Measurements from ENCODE around the gene ZDHHC12.

The ZDHHC12 gene

GRCh38 chr9:128712451-128713410 lies 11.2 kb downstream of the ZDHHC12 start:
- no peak overlapping the region for H2AK5ac ChIP-seq (ENCODE audit: low read depth, low read length)
- H3K4me2 ChIP-seq (ENCODE audit: insufficient read depth, low read length, poor library complexity, severe bottlenecking): peak overlapping the region; percentile 11
- no peak overlapping the region for H3K4ac ChIP-seq (ENCODE audit: low read length)
- no peak overlapping the region for H3K27ac ChIP-seq (replicated peaks; ENCODE audit: low read length)
- H3K9ac ChIP-seq (ENCODE audit: low read depth, low read length, poor library complexity): peak overlapping the region; percentile 81
- H3K9me3 ChIP-seq (replicated peaks in 1 of 2; ENCODE audit: control insufficient read depth in 2 of 2, insufficient read depth in 1 of 2, low read depth in 1 of 2, low read length in 2 of 2): no peaks in the 10 kb centered on the region
- H2BK5ac ChIP-seq (ENCODE audit: low read length): peak overlapping the region; percentile 53
- no peak for DNase-seq (ENCODE audit: low spot score)
- peak overlapping the region; percentile 31 for H3K23ac ChIP-seq (ENCODE audit: low read depth, low read length, poor library complexity)
- no peaks in the 10 kb centered on the region for H3K79me1 ChIP-seq (ENCODE audit: low read depth, low read length)
- H4K8ac ChIP-seq (ENCODE audit: low read depth, low read length): no peak overlapping the region
- no peak overlapping the region for H3K14ac ChIP-seq (ENCODE audit: low read length)
- H2BK15ac ChIP-seq (ENCODE audit: low read length): no peak overlapping the region
- no peaks in the 10 kb centered on the region for H3K27me3 ChIP-seq (ENCODE audit: control insufficient read depth in 3 of 3, insufficient read depth in 3 of 3, low read depth in 1 of 3, low read length in 3 of 3)
- H2BK120ac ChIP-seq (ENCODE audit: low read depth, low read length): no peak overlapping the region
- no peak overlapping the region for H3K18ac ChIP-seq (ENCODE audit: low read length)
- no peaks in the 10 kb centered on the region for H3K4me1 ChIP-seq (ENCODE audit: control insufficient read depth in 2 of 2, insufficient read depth in 1 of 2, low read depth in 1 of 2, low read length in 2 of 2)
- no CpG with 5 or more reads among the region's 26 CpGs for WGBS, 2 donors (ENCODE audit: extremely low coverage in 2 of 2, insufficient read length in 2 of 2, insufficient replicate concordance in 1 of 2)
- H3K36me3 ChIP-seq (replicated peaks in 1 of 2; ENCODE audit: control insufficient read depth in 2 of 2, insufficient read depth in 2 of 2, low read length in 2 of 2): peaks cover 12 to 61% of the 10 kb centered on the region in 2 donors
- H4K91ac ChIP-seq (ENCODE audit: low read depth, low read length, poor library complexity): no peak overlapping the region
- no peak overlapping the region for H2BK12ac ChIP-seq (ENCODE audit: low read length)
- no peak overlapping the region for H2AFZ ChIP-seq (ENCODE audit: low read length)
- H3K4me3 ChIP-seq (ENCODE audit: low read length in 2 of 2): peak overlapping the region in 1 of 2 donors; percentile 40

- Histone ChIP-seq H3K9me3 (replicated peaks in 1 of 2; ENCODE audit: control insufficient read depth in 2 of 2, insufficient read depth in 1 of 2, low read depth in 1 of 2, low read length in 2 of 2) (no peaks in the 10 kb centered on the region), H3K4ac (ENCODE audit: low read length) (no peak overlapping the region), H4K91ac (ENCODE audit: low read depth, low read length, poor library complexity) (no peak overlapping the region), H3K23ac (ENCODE audit: low read depth, low read length, poor library complexity) (no peak overlapping the region), H3K27me3 (ENCODE audit: control insufficient read depth in 3 of 3, insufficient read depth in 3 of 3, low read depth in 1 of 3, low read length in 3 of 3) (peaks cover 0 to 2% (median 0%) of the 10 kb centered on the region in 3 experiments), H3K4me2 (ENCODE audit: insufficient read depth, low read length, poor library complexity, severe bottlenecking) (no peak overlapping the region), H3K18ac (ENCODE audit: low read length) (no peak overlapping the region), H3K9ac (ENCODE audit: low read depth, low read length, poor library complexity) (no peak overlapping the region), H2BK12ac (ENCODE audit: low read length) (no peak overlapping the region), H2AFZ (ENCODE audit: low read length) (no peak overlapping the region), H3K79me1 (ENCODE audit: low read depth, low read length) (peaks cover 2% of the 10 kb centered on the region), H2BK120ac (ENCODE audit: low read depth, low read length) (no peak overlapping the region), H3K27ac (replicated peaks; ENCODE audit: low read length) (no peak overlapping the region), H2BK5ac (ENCODE audit: low read length) (no peak overlapping the region), H2BK15ac (ENCODE audit: low read length) (no peak overlapping the region), H4K8ac (ENCODE audit: low read depth, low read length) (no peak overlapping the region), H2AK5ac (ENCODE audit: low read depth, low read length) (no peak overlapping the region), H3K4me1 (ENCODE audit: control insufficient read depth in 2 of 2, insufficient read depth in 1 of 2, low read depth in 1 of 2, low read length in 2 of 2) (peaks cover 4 to 6% of the 10 kb centered on the region in 2 donors), H3K14ac (ENCODE audit: low read length) (no peak overlapping the region), H3K36me3 (replicated peaks in 1 of 2; ENCODE audit: control insufficient read depth in 2 of 2, insufficient read depth in 2 of 2, low read length in 2 of 2) (peaks cover 1 to 39% of the 10 kb centered on the region in 2 donors), H3K4me3 (ENCODE audit: low read length in 2 of 2) (no peak overlapping the region)
- WGBS, 2 donors (ENCODE audit: extremely low coverage in 2 of 2, insufficient read length in 2 of 2, insufficient replicate concordance in 1 of 2): no CpG with 5 or more reads among the region's 8 CpGs
- no peak for DNase-seq (ENCODE audit: low spot score)
Measured at GRCh38 chr9:128707446-128707845, 16.5 kb downstream of the ZDHHC12 start.

GRCh38 chr9:128706671-128707381 lies 17.1 kb downstream of the ZDHHC12 start:
- WGBS, 2 donors (ENCODE audit: extremely low coverage in 2 of 2, insufficient read length in 2 of 2, insufficient replicate concordance in 1 of 2): no CpG with 5 or more reads among the region's 23 CpGs
- Histone ChIP-seq H2BK120ac (ENCODE audit: low read depth, low read length) (no peak overlapping the region), H3K9me3 (replicated peaks in 1 of 2; ENCODE audit: control insufficient read depth in 2 of 2, insufficient read depth in 1 of 2, low read depth in 1 of 2, low read length in 2 of 2) (no peaks in the 10 kb centered on the region), H2AFZ (ENCODE audit: low read length) (no peak overlapping the region), H2BK15ac (ENCODE audit: low read length) (no peak overlapping the region), H3K4ac (ENCODE audit: low read length) (no peak overlapping the region), H2BK5ac (ENCODE audit: low read length) (peak overlapping the region; percentile 24), H3K4me3 (ENCODE audit: low read length in 2 of 2) (no peak overlapping the region), H3K14ac (ENCODE audit: low read length) (no peak overlapping the region), H3K79me1 (ENCODE audit: low read depth, low read length) (peaks cover 2% of the 10 kb centered on the region), H4K8ac (ENCODE audit: low read depth, low read length) (no peak overlapping the region), H2AK5ac (ENCODE audit: low read depth, low read length) (no peak overlapping the region), H4K91ac (ENCODE audit: low read depth, low read length, poor library complexity) (no peak overlapping the region), H3K9ac (ENCODE audit: low read depth, low read length, poor library complexity) (peak overlapping the region; percentile 70), H3K18ac (ENCODE audit: low read length) (no peak overlapping the region), H3K4me2 (ENCODE audit: insufficient read depth, low read length, poor library complexity, severe bottlenecking) (no peak overlapping the region), H2BK12ac (ENCODE audit: low read length) (no peak overlapping the region), H3K36me3 (replicated peaks in 1 of 2; ENCODE audit: control insufficient read depth in 2 of 2, insufficient read depth in 2 of 2, low read length in 2 of 2) (peaks cover 0 to 34% of the 10 kb centered on the region in 2 donors), H3K27me3 (ENCODE audit: control insufficient read depth in 3 of 3, insufficient read depth in 3 of 3, low read depth in 1 of 3, low read length in 3 of 3) (peaks cover 0 to 2% (median 0%) of the 10 kb centered on the region in 3 experiments), H3K4me1 (ENCODE audit: control insufficient read depth in 2 of 2, insufficient read depth in 1 of 2, low read depth in 1 of 2, low read length in 2 of 2) (peaks cover 4 to 6% of the 10 kb centered on the region in 2 donors), H3K23ac (ENCODE audit: low read depth, low read length, poor library complexity) (no peak overlapping the region), H3K27ac (replicated peaks; ENCODE audit: low read length) (no peak overlapping the region)
- no peak for DNase-seq (ENCODE audit: low spot score)

- H3K9me3 ChIP-seq (replicated peaks in 1 of 2; ENCODE audit: control insufficient read depth in 2 of 2, insufficient read depth in 1 of 2, low read depth in 1 of 2, low read length in 2 of 2): no peaks in the 10 kb centered on the region
Measured at GRCh38 chr9:128706045-128706444, 17.9 kb downstream of the ZDHHC12 start.

More at GRCh38 chr9:128706045-128706444, 17.9 kb downstream of the ZDHHC12 start:
- H2BK15ac ChIP-seq (ENCODE audit: low read length): no peak overlapping the region
- H3K23ac ChIP-seq (ENCODE audit: low read depth, low read length, poor library complexity): no peak overlapping the region
- no CpG with 5 or more reads among the region's 1 CpG for WGBS, 2 donors (ENCODE audit: extremely low coverage in 2 of 2, insufficient read length in 2 of 2, insufficient replicate concordance in 1 of 2)
- H4K8ac ChIP-seq (ENCODE audit: low read depth, low read length): no peak overlapping the region
- peaks cover 0 to 2% (median 0%) of the 10 kb centered on the region in 3 experiments for H3K27me3 ChIP-seq (ENCODE audit: control insufficient read depth in 3 of 3, insufficient read depth in 3 of 3, low read depth in 1 of 3, low read length in 3 of 3)
- peaks cover 0 to 34% of the 10 kb centered on the region in 2 donors for H3K36me3 ChIP-seq (replicated peaks in 1 of 2; ENCODE audit: control insufficient read depth in 2 of 2, insufficient read depth in 2 of 2, low read length in 2 of 2)
- H4K91ac ChIP-seq (ENCODE audit: low read depth, low read length, poor library complexity): no peak overlapping the region
- H2BK5ac ChIP-seq (ENCODE audit: low read length): no peak overlapping the region
- H3K18ac ChIP-seq (ENCODE audit: low read length): no peak overlapping the region
- H2BK120ac ChIP-seq (ENCODE audit: low read depth, low read length): no peak overlapping the region
- H2AFZ ChIP-seq (ENCODE audit: low read length): no peak overlapping the region
- H3K27ac ChIP-seq (replicated peaks; ENCODE audit: low read length): no peak overlapping the region
- no peak for DNase-seq (ENCODE audit: low spot score)
- no peak overlapping the region for H3K4me2 ChIP-seq (ENCODE audit: insufficient read depth, low read length, poor library complexity, severe bottlenecking)
- no peak overlapping the region for H3K14ac ChIP-seq (ENCODE audit: low read length)
- no peak overlapping the region for H2BK12ac ChIP-seq (ENCODE audit: low read length)
- H3K4ac ChIP-seq (ENCODE audit: low read length): no peak overlapping the region
- H3K4me3 ChIP-seq (ENCODE audit: low read length in 2 of 2): no peak overlapping the region
- no peak overlapping the region for H2AK5ac ChIP-seq (ENCODE audit: low read depth, low read length)
- peaks cover 2% of the 10 kb centered on the region for H3K79me1 ChIP-seq (ENCODE audit: low read depth, low read length)
- no peak overlapping the region for H3K9ac ChIP-seq (ENCODE audit: low read depth, low read length, poor library complexity)
- peaks cover 5 to 6% of the 10 kb centered on the region in 2 donors for H3K4me1 ChIP-seq (ENCODE audit: control insufficient read depth in 2 of 2, insufficient read depth in 1 of 2, low read depth in 1 of 2, low read length in 2 of 2)

All from neuronal stem cell (in vitro differentiated cells).